ENCODE data around the gene CLCA2. TPM values are rescaled to one million over a fixed set of nuclear protein-coding genes. Genes with fewer than 3 reads are reported as not detected.
A peak's percentile ranks its signal among the peaks of the same experiment; 100 is the strongest.

The CLCA2 gene
- total RNA-seq, 1 donor: 0.43 TPM

GRCh38 chr1:86423473-86423872 lies 498 bp upstream of the CLCA2 start:
- no peak overlapping the region for H3K4me3 ChIP-seq (ENCODE audit: low read depth, low read length)
- TF ChIP-seq, protein P1, sequence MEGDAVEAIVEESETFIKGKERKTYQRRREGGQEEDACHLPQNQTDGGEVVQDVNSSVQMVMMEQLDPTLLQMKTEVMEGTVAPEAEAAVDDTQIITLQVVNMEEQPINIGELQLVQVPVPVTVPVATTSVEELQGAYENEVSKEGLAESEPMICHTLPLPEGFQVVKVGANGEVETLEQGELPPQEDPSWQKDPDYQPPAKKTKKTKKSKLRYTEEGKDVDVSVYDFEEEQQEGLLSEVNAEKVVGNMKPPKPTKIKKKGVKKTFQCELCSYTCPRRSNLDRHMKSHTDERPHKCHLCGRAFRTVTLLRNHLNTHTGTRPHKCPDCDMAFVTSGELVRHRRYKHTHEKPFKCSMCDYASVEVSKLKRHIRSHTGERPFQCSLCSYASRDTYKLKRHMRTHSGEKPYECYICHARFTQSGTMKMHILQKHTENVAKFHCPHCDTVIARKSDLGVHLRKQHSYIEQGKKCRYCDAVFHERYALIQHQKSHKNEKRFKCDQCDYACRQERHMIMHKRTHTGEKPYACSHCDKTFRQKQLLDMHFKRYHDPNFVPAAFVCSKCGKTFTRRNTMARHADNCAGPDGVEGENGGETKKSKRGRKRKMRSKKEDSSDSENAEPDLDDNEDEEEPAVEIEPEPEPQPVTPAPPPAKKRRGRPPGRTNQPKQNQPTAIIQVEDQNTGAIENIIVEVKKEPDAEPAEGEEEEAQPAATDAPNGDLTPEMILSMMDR (IDR thresholded peaks at IDR 0.05; ENCODE audit: insufficient read depth, low read depth, low read length): no peak
- DNase-seq (ENCODE audit: low read depth): no peak

DNA sequence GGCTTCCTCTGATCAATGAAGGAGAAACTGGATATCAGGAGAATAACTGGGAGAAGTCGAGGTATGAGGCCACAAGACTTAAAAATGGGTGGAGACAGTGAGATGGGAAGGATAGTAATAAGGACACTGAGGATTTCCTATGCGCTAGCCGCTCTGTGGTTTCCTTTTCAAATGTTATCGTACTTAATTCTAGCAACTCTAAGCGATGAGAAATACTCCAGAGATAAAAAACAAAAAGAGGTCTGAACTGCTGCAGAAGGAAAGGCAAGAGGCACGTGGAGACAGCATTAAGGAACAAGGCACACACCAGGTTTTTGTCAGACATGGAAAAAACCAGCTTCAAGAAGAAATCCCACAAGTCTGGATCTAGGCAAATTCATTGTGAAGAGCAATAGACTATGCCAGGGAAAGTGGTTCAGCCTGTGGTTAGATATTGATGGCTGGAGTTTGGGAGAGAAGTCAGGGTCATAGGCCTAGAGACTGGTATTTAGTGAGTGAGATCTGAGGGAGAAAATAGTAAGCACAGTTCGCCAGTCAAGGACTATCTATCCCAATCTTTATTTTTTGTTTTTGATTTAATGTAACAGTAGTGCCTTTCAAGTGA lies 5.3 kb downstream of the CLCA2 start:
- no peak overlapping the region for H3K4me3 ChIP-seq (ENCODE audit: low read depth, low read length)
- peak; percentile 47 for DNase-seq (ENCODE audit: low read depth)
- TF ChIP-seq, protein P1 (IDR thresholded peaks at IDR 0.05; ENCODE audit: insufficient read depth, low read depth, low read length): no peak

- TF ChIP-seq, protein P1 (IDR thresholded peaks at IDR 0.05; ENCODE audit: insufficient read depth, low read depth, low read length): no peak
- DNase-seq (ENCODE audit: low read depth): peak; percentile 97
- no peak overlapping the region for H3K4me3 ChIP-seq (ENCODE audit: low read depth, low read length)
These were observed 5.9 kb downstream of the CLCA2 start for GRCh38 chr1:86429835-86430234.

DNA sequence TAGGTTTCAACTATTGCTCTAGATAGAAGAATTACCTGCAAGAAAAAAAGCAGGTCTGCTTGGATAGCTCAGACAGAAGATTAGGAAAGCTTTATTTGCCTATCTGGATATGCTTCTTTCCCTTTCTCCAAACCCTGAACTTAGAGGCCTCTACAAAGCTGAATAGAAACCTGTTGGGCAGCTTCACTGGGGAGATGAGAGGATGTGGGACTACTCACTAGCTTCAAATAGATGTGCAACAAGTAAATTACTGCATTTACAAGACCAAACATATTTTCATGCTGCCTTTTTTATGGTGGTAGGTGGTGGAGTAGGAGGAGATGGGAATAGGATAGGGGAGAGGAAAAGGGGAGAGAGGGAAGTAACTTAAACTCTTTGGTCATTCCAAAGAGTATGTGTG lies 6.4 kb downstream of the CLCA2 start:
- no peak overlapping the region for H3K4me3 ChIP-seq (ENCODE audit: low read depth, low read length)
- no peak for DNase-seq (ENCODE audit: low read depth)
- TF ChIP-seq, protein P1 (IDR thresholded peaks at IDR 0.05; ENCODE audit: insufficient read depth, low read depth, low read length): no peak

DNA sequence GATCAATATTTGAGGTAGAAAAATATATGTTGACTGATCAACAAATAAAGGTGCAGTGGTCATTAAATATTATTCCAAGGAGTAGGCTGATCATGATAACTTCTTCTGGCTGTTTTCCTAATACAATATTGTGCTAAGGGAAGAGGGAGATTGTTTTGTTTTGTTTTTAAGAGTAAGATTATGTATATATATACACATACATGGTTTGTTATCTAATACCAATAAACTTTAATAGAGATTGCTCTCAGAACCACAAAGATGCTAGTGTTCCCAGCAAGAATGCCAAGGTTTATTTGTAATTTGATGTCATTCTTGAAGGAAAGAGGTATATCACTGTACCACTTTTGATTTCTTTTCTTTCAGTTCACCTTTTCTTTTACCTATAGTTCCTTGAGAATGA lies 10.1 kb downstream of the CLCA2 start:
- TF ChIP-seq, protein P1 (IDR thresholded peaks at IDR 0.05; ENCODE audit: insufficient read depth, low read depth, low read length): no peak

GRCh38 chr1:86435327-86435726 lies 11.4 kb downstream of the CLCA2 start:
- TF ChIP-seq, protein P1 (IDR thresholded peaks at IDR 0.05; ENCODE audit: insufficient read depth, low read depth, low read length): no peak
- DNase-seq (ENCODE audit: low read depth): no peak
- H3K4me3 ChIP-seq (ENCODE audit: low read depth, low read length): no peak overlapping the region

More for the DNA sequence above, 10.1 kb downstream of the CLCA2 start:
- H3K4me3 ChIP-seq (ENCODE audit: low read depth, low read length): no peak overlapping the region
- DNase-seq (ENCODE audit: low read depth): peak; percentile 12

DNA sequence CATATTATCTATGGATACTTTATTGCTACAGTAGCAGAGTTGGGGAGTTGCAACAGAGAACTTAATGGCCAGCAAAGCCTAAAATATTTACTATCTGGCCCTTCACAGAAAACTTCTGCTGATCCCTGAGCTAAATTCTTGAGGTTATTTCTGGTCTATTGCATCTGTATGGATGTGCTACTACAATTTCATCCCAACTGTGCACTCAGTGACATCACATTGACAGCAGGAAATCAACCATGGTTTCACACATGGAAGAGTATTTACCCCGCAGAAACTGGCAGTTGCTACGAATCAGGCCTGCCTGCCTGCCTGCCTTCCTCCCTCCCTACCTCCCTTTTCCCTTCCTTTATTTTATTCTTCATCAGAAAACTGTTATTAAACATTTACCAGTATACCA lies 12.1 kb downstream of the CLCA2 start:
- peak; percentile 42 for DNase-seq (ENCODE audit: low read depth)

More for the DNA sequence above, 12.1 kb downstream of the CLCA2 start:
- TF ChIP-seq, protein P1 (IDR thresholded peaks at IDR 0.05; ENCODE audit: insufficient read depth, low read depth, low read length): no peak
- no peak overlapping the region for H3K4me3 ChIP-seq (ENCODE audit: low read depth, low read length)
